NCI-H2227 treated with DMSO at 0.1 percent for 48 hours (cell line): ENCODE data around the gene RREB1.
A peak's percentile ranks its signal among the peaks of the same experiment; 100 is the strongest.
"Not testable (repeated sequence)": the region's sequence is repeated elsewhere in the genome, so short reads cannot be mapped to it uniquely, and the experiment has no call there.

ENCODE experiments used
- DNase-seq: peaks from one replicate; lab custom pipeline; 2025; lab: John Stamatoyannopoulos, UW

Gene RREB1

GRCh38 chr6:7143476-7143974, 35.8 kb downstream of the RREB1 start:
- DNase-seq: peak; percentile 31

- DNase-seq: no peak
Measured at GRCh38 chr6:7144872-7145584, 37.3 kb downstream of the RREB1 start.

DNA sequence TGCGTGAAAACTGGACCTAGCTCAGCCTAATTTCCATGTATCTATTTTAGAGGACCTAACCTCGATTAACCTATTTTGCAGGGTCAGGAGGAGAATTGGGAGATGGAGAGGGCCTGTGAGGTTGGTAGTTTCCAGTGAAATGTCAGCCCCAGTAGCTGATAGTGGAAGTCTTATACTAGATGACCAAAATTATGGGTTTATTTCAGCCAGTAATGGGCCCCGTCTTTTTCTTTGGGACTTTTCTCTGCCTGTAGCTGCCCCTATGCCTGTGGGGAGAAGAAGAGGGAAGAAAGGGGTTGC, 37.8 kb downstream of the RREB1 start:
- no peak for DNase-seq

DNA sequence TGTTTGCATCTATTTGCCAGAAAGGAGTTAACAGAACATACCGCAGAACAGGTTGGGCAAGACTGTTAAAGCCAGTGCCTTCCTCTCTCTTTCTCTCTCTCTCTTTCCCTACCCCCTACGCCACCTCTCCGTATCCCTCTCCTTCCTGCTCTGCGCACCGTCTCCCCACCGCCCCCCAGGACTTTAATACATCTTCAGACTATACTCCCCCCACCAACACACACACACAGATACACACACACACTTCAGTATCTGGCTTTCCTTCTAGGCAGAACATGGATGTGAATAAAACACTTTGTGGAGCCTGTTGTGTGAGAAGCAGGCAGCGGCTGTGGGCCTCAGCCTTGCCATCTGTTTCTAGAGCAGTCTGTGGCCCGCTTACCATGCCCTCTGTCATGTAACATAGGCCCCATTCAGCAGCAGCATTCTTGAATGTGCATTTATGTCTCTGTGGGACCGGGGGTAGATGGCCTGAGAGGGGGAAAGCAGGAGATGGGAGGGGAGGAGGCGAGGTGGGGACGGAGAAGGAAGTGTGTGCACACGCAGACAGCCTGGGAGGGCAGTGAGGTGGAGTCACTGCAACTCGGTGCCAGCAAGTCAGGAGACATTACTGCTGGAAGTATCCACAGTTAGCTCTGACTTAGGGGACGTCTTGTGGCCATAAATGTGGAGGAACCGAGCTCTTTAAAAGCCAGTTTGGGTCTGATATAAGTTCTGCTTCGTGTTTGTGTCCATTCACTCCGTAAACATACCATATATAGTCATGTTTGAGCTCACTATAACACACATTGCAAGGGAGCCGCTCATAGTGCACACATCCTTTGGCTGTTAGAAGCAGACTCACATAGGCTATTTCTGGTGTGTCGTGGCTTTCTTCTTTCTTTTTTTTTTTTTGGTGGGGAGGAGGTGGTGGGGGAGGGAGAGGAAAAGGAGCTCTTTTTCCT, 38.4 kb downstream of the RREB1 start:
- no peak for DNase-seq

- no peak for DNase-seq
Measured at GRCh38 chr6:7147051-7147671, 39.4 kb downstream of the RREB1 start.

DNA sequence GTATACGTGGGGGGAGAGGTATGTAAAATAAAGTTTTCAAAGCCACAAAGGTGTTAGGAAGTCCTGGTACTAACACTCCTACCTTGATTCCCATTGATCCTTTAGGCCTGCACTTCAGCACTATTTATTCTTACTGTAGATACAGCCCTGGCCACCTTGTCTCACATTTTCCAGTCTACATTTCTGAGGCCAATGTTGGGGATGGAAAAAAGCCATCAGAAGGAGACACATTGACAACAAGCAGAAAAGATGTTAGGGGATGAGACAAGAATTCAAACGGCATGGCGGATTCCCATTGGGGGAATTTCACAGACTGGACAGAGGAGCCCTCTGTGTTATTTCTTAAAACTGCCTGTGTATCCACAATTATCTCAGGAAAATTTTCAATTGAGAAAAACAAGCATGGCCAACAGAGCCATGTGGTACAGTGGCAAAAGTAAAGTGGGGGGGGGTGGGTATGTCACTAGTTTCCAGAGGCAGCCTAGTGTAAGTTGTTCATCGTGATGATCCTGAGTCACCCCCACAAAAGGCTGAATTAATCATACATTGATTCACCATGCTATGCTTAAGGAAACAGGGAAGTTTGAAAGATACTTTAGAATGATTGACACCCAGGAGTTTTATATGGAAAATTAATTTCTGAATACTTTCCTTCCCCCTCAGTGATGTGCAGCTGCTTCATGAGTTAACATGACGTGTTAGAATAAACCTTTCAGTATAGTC, 40.5 kb downstream of the RREB1 start:
- no peak for DNase-seq

GRCh38 chr6:7150381-7151064, 42.8 kb downstream of the RREB1 start:
- no peak for DNase-seq

DNA sequence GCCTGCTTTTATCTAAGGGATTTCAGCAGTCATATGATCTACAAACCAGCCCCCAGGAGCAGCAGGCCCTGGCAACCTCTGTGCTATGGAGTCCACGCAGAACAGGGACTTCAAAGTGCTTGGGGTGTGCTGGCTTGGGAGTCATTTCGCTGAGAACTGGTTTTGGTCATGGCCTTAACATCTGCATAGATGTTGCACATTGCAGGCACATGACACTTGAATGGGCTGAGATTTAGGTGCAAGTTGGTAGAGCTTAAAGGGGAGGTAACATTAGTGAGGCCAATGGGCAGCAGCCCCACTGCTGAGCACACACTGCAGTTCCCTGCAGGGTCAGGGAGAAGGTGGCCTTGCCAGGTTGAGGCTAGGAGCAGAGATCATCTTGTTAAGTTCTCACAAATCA, 43.6 kb downstream of the RREB1 start:
- no peak for DNase-seq

- DNase-seq: no peak
Measured at GRCh38 chr6:7152462-7152861, 44.7 kb downstream of the RREB1 start.

- DNase-seq: no peak
Measured at GRCh38 chr6:7153789-7154188, 46.0 kb downstream of the RREB1 start.

DNA sequence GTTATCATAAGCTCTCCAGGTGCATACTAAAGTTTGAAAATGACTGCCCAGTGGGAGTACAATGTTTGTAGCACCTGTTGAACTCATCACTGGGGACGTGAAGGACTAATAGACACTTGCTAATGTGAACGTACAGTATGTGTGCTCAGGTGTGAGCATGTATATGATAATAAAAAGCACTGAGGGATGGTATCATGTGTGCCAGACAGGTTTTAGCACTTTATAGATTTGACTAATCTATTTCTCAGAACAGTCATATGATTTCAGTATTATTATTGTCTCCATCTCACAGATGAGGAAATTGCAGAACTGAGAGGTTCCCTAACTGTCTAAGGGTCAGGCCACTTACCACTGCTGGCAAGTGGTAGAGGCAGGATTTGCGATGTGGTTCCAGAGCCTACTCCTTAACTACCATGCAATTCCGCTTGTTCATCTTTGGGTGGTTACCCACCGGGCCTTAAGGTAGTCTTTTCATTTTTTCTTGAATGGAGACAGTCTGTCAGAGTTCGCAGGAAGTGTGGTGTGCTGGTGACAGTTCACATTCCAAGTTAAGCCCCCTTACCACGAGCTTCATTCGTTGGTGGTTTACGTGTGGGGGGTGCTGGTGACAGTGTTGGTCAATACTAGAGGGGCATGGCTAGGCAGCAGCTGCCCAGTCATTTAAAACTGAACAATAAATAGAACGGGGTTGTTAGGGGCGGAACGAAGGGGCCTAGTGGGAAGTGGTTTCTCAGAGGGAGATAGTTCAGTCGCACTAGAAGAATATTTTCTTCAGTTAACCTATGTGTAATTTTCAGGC, 46.8 kb downstream of the RREB1 start:
- DNase-seq: no peak

GRCh38 chr6:7155871-7156579, 48.3 kb downstream of the RREB1 start:
- no peak for DNase-seq

GRCh38 chr6:7156643-7157278, 49.0 kb downstream of the RREB1 start:
- DNase-seq: no peak

GRCh38 chr6:7157307-7157706, 49.5 kb downstream of the RREB1 start:
- DNase-seq: not testable (repeated sequence)

- DNase-seq: no peak
Measured at GRCh38 chr6:7157752-7158616, 50.2 kb downstream of the RREB1 start.

DNA sequence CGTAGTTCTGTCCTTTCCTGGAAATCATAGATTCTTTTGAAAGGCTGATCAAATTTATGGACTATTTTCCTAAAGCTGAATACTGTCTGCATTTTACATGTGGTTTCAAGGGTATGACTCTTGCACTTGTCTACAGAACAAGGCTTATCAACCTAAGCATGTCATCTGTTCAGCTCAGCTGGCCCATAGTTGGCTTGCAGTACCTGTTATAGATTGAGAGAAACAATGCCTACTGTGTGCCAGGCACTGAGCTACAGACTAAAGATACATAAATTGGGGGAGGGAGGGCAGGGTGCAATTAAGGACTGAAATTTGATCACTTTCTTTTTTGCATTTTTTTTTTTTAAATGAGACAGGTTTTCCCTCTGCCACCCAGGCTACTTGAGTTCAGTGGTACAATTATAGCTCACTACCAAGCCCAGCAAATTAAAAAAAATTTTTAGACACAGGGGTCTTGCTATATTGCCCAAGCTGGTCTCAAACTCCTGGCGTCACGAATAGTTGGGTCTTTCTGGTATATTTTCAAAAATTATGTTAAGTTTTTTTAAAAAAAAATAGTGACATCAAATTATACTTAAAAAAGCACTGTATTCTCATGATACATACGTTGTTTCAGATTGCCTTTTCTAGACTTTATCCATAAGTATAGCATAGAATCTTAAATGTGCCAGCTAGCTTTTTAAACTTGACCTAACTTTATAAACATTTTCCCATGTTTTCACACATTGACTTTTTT, 52.2 kb downstream of the RREB1 start:
- no peak for DNase-seq

GRCh38 chr6:7161253-7161623, 53.5 kb downstream of the RREB1 start:
- DNase-seq: no peak

- DNase-seq: no peak
Measured at GRCh38 chr6:7161845-7162244, 54.1 kb downstream of the RREB1 start.
